Endothelial cell of umbilical vein (primary cell): ENCODE data around the gene LRRC23. TPM values are rescaled to one million over a fixed set of nuclear protein-coding genes. Genes with fewer than 3 reads are reported as not detected.

Source experiments
- BruUV-seq: library from RNA; stranded (reverse); fragments of 400-500 nt; replicated peaks from 2 replicates; lab custom pipeline; 2021; lab: Mats Ljungman, UMichigan
- CTCF ChIA-PET: fragments of 300-600, 350-600 bp; sonication (Branson Sonifier 250); formaldehyde crosslinking; loops from one replicate; lab custom pipeline; 2021; ENCODE audit warnings: antibody characterized with exemption, inconsistent platforms; lab: Charles Lee
- POLR2A ChIA-PET: fragments of 300-600, 350-600 bp; sonication (Branson Sonifier 250); formaldehyde crosslinking; loops from one replicate; lab custom pipeline; 2021; ENCODE audit warnings: antibody characterized with exemption, inconsistent platforms; lab: Charles Lee
- DNase-seq: peaks from one replicate; pipeline ENCODE4 v3.0.0-alpha.2; 2011; ENCODE audit warnings: low read depth, low spot score
- FAIRE-seq: peaks from 2 replicates; lab custom pipeline; 2011; peaks lifted over from hg19 to GRCh38; lab: Jason Lieb, UNC
- H2AFZ ChIP-seq: 2 replicates; pipeline ENCODE4 v1.6.0; 2012; ENCODE audit warnings: low read depth, low read length, control low read depth, inconsistent platforms
- H3K27ac ChIP-seq: 2 replicates; pipeline ENCODE4 v1.5.1; 2011; ENCODE audit warnings: low read depth, mild to moderate bottlenecking, control low read depth, low read length, moderate library complexity; ENCODE audit not compliant: insufficient read depth
- H3K27me3 ChIP-seq, 2 experiments: 2 replicates each; pipeline versions ENCODE4 v1.6.0 to v1.6.1; 2011; ENCODE audit warnings: low read length in 2 of 2, mixed read lengths in 1 of 2; ENCODE audit not compliant: control insufficient read depth in 2 of 2, insufficient read depth in 2 of 2
- H3K36me3 ChIP-seq, 2 experiments: 2 replicates in 1 of 2; 3 replicates in 1 of 2; pipeline ENCODE4 v1.5.1; 2011; ENCODE audit warnings: low read length in 2 of 2, mild to moderate bottlenecking in 1 of 2, moderate library complexity in 1 of 2; ENCODE audit not compliant: control insufficient read depth in 2 of 2, insufficient read depth in 2 of 2; ENCODE audit errors: extremely low read depth in 1 of 2
- H3K4me1 ChIP-seq: 3 replicates; pipeline ENCODE4 v1.5.1; 2011; ENCODE audit warnings: mild to moderate bottlenecking, low read length; ENCODE audit not compliant: control insufficient read depth, insufficient read depth; ENCODE audit errors: extremely low read depth
- H3K4me2 ChIP-seq: 2 replicates; pipeline ENCODE4 v1.6.1; 2011; ENCODE audit warnings: low read length, control low read depth, mixed read lengths; ENCODE audit not compliant: insufficient read depth
- H3K4me3 ChIP-seq, 3 experiments: fragments of 200-600 bp in 1 of 3; sonication (generic), shearing (Covaris generic) in 1 of 3; replicated peaks in 1 of 3; 2 replicates each; pipeline ENCODE4 v1.5.1; 2011 to 2016; ENCODE audit warnings: control low read depth in 3 of 3, low read length in 3 of 3, mild to moderate bottlenecking in 2 of 3, inconsistent platforms in 1 of 3, low read depth in 1 of 3, moderate library complexity in 1 of 3; ENCODE audit not compliant: insufficient read depth in 1 of 3
- H3K79me2 ChIP-seq: 2 replicates; pipeline ENCODE4 v1.6.0; 2012; ENCODE audit warnings: low read length, inconsistent platforms; ENCODE audit not compliant: control insufficient read depth, insufficient read depth
- H3K9ac ChIP-seq: replicated peaks from 2 replicates; pipeline ENCODE3; 2011; ENCODE audit warnings: low read length, control low read depth; ENCODE audit not compliant: insufficient read depth; ENCODE audit errors: extremely low read depth
- H3K9me1 ChIP-seq: replicated peaks from 3 replicates; pipeline ENCODE4 v1.6.0; 2011; ENCODE audit warnings: mild to moderate bottlenecking, low read length; ENCODE audit not compliant: control insufficient read depth, insufficient read depth; ENCODE audit errors: extremely low read depth
- H3K9me3 ChIP-seq: replicated peaks from 2 replicates; pipeline ENCODE4 v1.5.1; 2012; ENCODE audit warnings: low read length, inconsistent platforms; ENCODE audit not compliant: control insufficient read depth, insufficient read depth
- H4K20me1 ChIP-seq: replicated peaks from 2 replicates; pipeline ENCODE3; 2011; ENCODE audit warnings: mild to moderate bottlenecking, low read length; ENCODE audit not compliant: control insufficient read depth, insufficient read depth; ENCODE audit errors: extremely low read depth
- EZH2 ChIP-seq: IDR thresholded peaks from 2 replicates; pipeline ENCODE4 v1.6.1; 2012; ENCODE audit warnings: borderline replicate concordance, low read depth, mild to moderate bottlenecking, moderate library complexity, low read length, inconsistent platforms; ENCODE audit not compliant: severe bottlenecking
- FOS ChIP-seq: IDR thresholded peaks from 2 replicates; pipeline ENCODE4 v1.6.1; 2011; ENCODE audit warnings: mild to moderate bottlenecking, low read length, moderate library complexity, borderline replicate concordance; ENCODE audit not compliant: insufficient read depth
- GATA2 ChIP-seq: IDR thresholded peaks from 2 replicates; pipeline ENCODE4 v1.7.0; 2011; ENCODE audit warnings: low read depth, mild to moderate bottlenecking, moderate library complexity, mixed read lengths, low read length; ENCODE audit not compliant: insufficient read length, insufficient read depth
- JUN ChIP-seq: IDR thresholded peaks from 2 replicates; pipeline ENCODE4 v1.6.1; 2011; ENCODE audit warnings: borderline replicate concordance, low read depth; ENCODE audit not compliant: insufficient read length, insufficient read depth
- MAX ChIP-seq: IDR thresholded peaks from 2 replicates; pipeline ENCODE4 v1.6.1; 2011; ENCODE audit not compliant: insufficient read depth, insufficient read length
- MYC ChIP-seq: IDR thresholded peaks from one replicate; pipeline ENCODE4 v1.6.1; 2011; ENCODE audit warnings: mild to moderate bottlenecking, low read depth, low read length
- POLR2A ChIP-seq: IDR thresholded peaks from 2 replicates; pipeline ENCODE4 v1.6.1; 2012; ENCODE audit warnings: low read depth, mild to moderate bottlenecking, control low read depth, low read length
- POLR2AphosphoS5 ChIP-seq: IDR thresholded peaks from 2 replicates; pipeline ENCODE4 v1.6.1; 2012; ENCODE audit warnings: low read depth, mild to moderate bottlenecking, control low read depth, low read length, moderate library complexity; ENCODE audit not compliant: insufficient read depth
- dilution Hi-C: fragments of 300-500 bp; cut with MboI; formaldehyde crosslinking; loops from one replicate; pipeline ENCODE4 v1.15.0; 2019; ENCODE audit warnings: low sequenced_read_pairs; ENCODE audit not compliant: extremely low pct_ligation_motif_present
- intact Hi-C: fragments of 100-400 bp; cut with micrococcal nuclease; formaldehyde crosslinking; loops from one replicate; pipeline ENCODE4 v1.10.0; 2022
- polyA plus RNA-seq, 4 experiments: library from polyadenylated mRNA; depleted of rRNA in 3 of 4; stranded (reverse) in 3 of 4; unstranded in 1 of 4; fragments of >200 nt; gene quantifications; 2 replicates each; pipeline versions ENCODE4 v1.2.1 to v1.2.3, GENCODE V29; 2011 to 2012; ENCODE audit warnings: missing spikeins in 1 of 4
- total RNA-seq: library from RNA; stranded (reverse); gene quantifications from 2 replicates; pipeline ENCODE4 v1.2.3, GENCODE V29; 2021
- TF ChIP-seq, protein P1 (sequence below), 2 donors: IDR thresholded peaks; 1 replicate in 1 of 2; 2 replicates in 1 of 2; pipeline ENCODE4 v1.5.1; 2011; ENCODE audit warnings: low read length in 2 of 2, mild to moderate bottlenecking in 2 of 2, moderate library complexity in 2 of 2, control low read depth in 1 of 2, inconsistent platforms in 1 of 2, low read depth in 1 of 2; ENCODE audit not compliant: insufficient read depth in 1 of 2; ENCODE audit errors: extremely low read depth in 1 of 2

Gene LRRC23
- total and polyA plus RNA-seq, 2 donors (not counting 3 experiments of a cell fraction or from before 2014, with no cell fraction given) = 3.1 to 3.5 TPM

DNA sequence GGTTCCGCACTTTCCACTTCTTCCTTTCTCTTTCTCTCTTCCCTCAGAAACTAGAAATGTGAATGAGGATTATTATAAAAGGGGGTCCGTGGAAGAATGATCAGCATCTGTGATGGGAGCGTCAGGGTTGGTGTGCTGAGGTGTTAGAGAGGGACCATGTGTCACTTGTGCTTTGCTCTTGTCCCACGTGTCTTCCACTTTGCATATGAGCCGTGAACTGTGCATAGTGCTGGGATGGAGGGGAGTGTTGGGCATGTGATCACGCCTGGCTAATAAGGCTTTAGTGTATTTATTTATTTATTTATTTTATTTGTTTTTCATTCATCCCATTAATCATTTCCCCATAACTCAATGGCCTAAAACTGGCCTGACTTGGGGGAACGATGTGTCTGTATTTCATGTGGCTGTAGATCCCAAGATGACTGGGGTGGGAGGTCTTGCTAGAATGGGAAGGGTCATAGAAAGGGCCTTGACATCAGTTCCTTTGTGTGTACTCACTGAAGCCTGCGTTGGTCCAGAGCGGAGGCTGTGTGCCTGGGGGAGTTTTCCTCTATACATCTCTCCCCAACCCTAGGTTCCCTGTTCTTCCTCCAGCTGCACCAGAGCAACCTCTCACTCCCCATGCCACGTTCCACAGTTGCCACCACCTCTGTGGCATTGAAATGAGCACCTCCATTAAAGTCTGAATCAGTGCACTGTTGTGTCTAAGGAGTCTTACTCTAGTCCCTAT is 18.5 kb downstream of the LRRC23 start:
- H3K9me3 ChIP-seq = no peaks in the 10 kb centered on the region
- H3K4me3 ChIP-seq = no peak overlapping the region
- intact Hi-C loops (no loop called here), dilution Hi-C loops (no loop called here)
- H3K36me3 ChIP-seq = no peaks in the 10 kb centered on the region
- H3K4me1 ChIP-seq = peaks cover 29% of the 10 kb centered on the region
- TF ChIP-seq JUN (no peak), POLR2AphosphoS5 (no peak), EZH2 (no peak), GATA2 (no peak), POLR2A (no peak), MAX (no peak), MYC (no peak), FOS (no peak)
- TF ChIP-seq, protein P1, sequence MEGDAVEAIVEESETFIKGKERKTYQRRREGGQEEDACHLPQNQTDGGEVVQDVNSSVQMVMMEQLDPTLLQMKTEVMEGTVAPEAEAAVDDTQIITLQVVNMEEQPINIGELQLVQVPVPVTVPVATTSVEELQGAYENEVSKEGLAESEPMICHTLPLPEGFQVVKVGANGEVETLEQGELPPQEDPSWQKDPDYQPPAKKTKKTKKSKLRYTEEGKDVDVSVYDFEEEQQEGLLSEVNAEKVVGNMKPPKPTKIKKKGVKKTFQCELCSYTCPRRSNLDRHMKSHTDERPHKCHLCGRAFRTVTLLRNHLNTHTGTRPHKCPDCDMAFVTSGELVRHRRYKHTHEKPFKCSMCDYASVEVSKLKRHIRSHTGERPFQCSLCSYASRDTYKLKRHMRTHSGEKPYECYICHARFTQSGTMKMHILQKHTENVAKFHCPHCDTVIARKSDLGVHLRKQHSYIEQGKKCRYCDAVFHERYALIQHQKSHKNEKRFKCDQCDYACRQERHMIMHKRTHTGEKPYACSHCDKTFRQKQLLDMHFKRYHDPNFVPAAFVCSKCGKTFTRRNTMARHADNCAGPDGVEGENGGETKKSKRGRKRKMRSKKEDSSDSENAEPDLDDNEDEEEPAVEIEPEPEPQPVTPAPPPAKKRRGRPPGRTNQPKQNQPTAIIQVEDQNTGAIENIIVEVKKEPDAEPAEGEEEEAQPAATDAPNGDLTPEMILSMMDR (IDR thresholded peaks at IDR 0.05; ENCODE audit: extremely low read depth in 1 of 2, insufficient read depth in 1 of 2, low read depth in 1 of 2, low read length in 2 of 2) = no peak
- H3K9me1 ChIP-seq = no peaks in the 10 kb centered on the region
- BruUV-seq = no TSS peak
- no peak for DNase-seq
- no peak overlapping the region for H3K27ac ChIP-seq
- peaks cover 13% of the 10 kb centered on the region for H3K79me2 ChIP-seq
- no peaks in the 10 kb centered on the region for H3K27me3 ChIP-seq
- H3K4me2 ChIP-seq = no peak overlapping the region
- POLR2A ChIA-PET = no interaction called here
- FAIRE-seq = no peak
- CTCF ChIA-PET = interaction anchor here (1.2 to 4.3 kb wide), 6 partner anchors 14 to 54 kb away, joined by 6 to 94 read pairs (median 29); partner anchors contain the start of genes C12orf57 and RNU7-1
- no peak overlapping the region for H3K9ac ChIP-seq
- no peak overlapping the region for H2AFZ ChIP-seq
- no peaks in the 10 kb centered on the region for H4K20me1 ChIP-seq
